Suprapubic skin (tissue), 4 donors: Measurements from ENCODE around the gene MT1M. TPM values are rescaled to one million over a fixed set of nuclear protein-coding genes. Genes with fewer than 3 reads are reported as not detected.
"Not testable (repeated sequence)": the region's sequence is repeated elsewhere in the genome, so short reads cannot be mapped to it uniquely, and the experiment has no call there.

Experiments
- DNase-seq, 2 donors: peaks; one replicate each; pipeline ENCODE4 v3.0.0-alpha.2; 2019; ENCODE audit warnings: low spot score in 2 of 2
- H3K27ac ChIP-seq: fragments of 200-600 bp; sonication (generic); one replicate; pipeline ENCODE4 v1.5.1; 2019
- H3K27me3 ChIP-seq: fragments of 200-600 bp; sonication (generic); one replicate; pipeline ENCODE4 v1.5.1; 2019
- H3K36me3 ChIP-seq: fragments of 200-600 bp; sonication (generic); one replicate; pipeline ENCODE4 v1.5.1; 2019
- H3K4me1 ChIP-seq: fragments of 200-600 bp; sonication (generic); one replicate; pipeline ENCODE4 v1.5.1; 2019
- H3K4me3 ChIP-seq: fragments of 200-600 bp; sonication (generic); one replicate; pipeline ENCODE4 v1.5.1; 2019; ENCODE audit warnings: mild to moderate bottlenecking
- H3K9me3 ChIP-seq: fragments of 200-600 bp; sonication (generic); one replicate; pipeline ENCODE4 v1.5.1; 2019
- EP300 ChIP-seq: sonication (generic); formaldehyde crosslinking; IDR thresholded peaks from one replicate; pipeline ENCODE4 v1.6.1; 2017; ENCODE audit warnings: antibody characterized with exemption
- POLR2A ChIP-seq, 2 donors: fragments of 450-650 bp; IDR thresholded peaks; one replicate each; pipeline ENCODE4 v1.6.1; 2017; ENCODE audit warnings: antibody characterized with exemption in 2 of 2, mild to moderate bottlenecking in 2 of 2, moderate library complexity in 2 of 2
- POLR2AphosphoS5 ChIP-seq, 3 donors: sonication (generic); formaldehyde crosslinking; IDR thresholded peaks; one replicate each; pipeline ENCODE4 v1.6.1; 2017; ENCODE audit warnings: antibody characterized with exemption in 3 of 3
- WGBS: methylation state at CpG from one replicate; pipeline ENCODE4 v1.1.5; 2018; 5-methylcytosine and 5-hydroxymethylcytosine counted together
- total RNA-seq, 4 donors: library from RNA; depleted of rRNA; stranded (reverse); fragments of >200 nt; gene quantifications; one replicate each; pipeline ENCODE4 v1.1.0, GENCODE V29; 2016
- TF ChIP-seq, protein P1 (sequence below), 2 donors: fragments of 200-600 bp in 1 of 2; fragments of 450-650 bp in 1 of 2; sonication (generic) in 1 of 2; IDR thresholded peaks; one replicate each; pipeline ENCODE4 v1.5.1; 2016 to 2019; ENCODE audit warnings: antibody characterized with exemption in 2 of 2, mild to moderate bottlenecking in 1 of 2, moderate library complexity in 1 of 2

MT1M gene
- total RNA-seq, 4 donors from 2014 or later, result 13.6 to 41.7 (median 20.5) TPM

- DNase-seq, result no peak
- Histone ChIP-seq H3K27me3 (peaks cover 40% of the 10 kb centered on the region), H3K27ac (no peak overlapping the region), H3K36me3 (no peaks in the 10 kb centered on the region), H3K4me1 (peaks cover 34% of the 10 kb centered on the region), H3K9me3 (no peaks in the 10 kb centered on the region), H3K4me3 (no peak overlapping the region)
- no peak for TF ChIP-seq POLR2AphosphoS5 (IDR thresholded peaks at IDR 0.05)
- no peak for TF ChIP-seq EP300
- TF ChIP-seq, protein P1, sequence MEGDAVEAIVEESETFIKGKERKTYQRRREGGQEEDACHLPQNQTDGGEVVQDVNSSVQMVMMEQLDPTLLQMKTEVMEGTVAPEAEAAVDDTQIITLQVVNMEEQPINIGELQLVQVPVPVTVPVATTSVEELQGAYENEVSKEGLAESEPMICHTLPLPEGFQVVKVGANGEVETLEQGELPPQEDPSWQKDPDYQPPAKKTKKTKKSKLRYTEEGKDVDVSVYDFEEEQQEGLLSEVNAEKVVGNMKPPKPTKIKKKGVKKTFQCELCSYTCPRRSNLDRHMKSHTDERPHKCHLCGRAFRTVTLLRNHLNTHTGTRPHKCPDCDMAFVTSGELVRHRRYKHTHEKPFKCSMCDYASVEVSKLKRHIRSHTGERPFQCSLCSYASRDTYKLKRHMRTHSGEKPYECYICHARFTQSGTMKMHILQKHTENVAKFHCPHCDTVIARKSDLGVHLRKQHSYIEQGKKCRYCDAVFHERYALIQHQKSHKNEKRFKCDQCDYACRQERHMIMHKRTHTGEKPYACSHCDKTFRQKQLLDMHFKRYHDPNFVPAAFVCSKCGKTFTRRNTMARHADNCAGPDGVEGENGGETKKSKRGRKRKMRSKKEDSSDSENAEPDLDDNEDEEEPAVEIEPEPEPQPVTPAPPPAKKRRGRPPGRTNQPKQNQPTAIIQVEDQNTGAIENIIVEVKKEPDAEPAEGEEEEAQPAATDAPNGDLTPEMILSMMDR (IDR thresholded peaks at IDR 0.05), result no peak
- TF ChIP-seq POLR2A (IDR thresholded peaks at IDR 0.05), result no peak
- WGBS, result 79% methylated on average over 11 of the region's 11 CpGs
These were observed 40.5 kb downstream of the MT1M start for GRCh38 chr16:56672761-56673536.

GRCh38 chr16:56673921-56674320 lies 41.5 kb downstream of the MT1M start:
- H3K36me3 ChIP-seq, result no peaks in the 10 kb centered on the region
- H3K27ac ChIP-seq, result no peak overlapping the region
- TF ChIP-seq POLR2AphosphoS5 (IDR thresholded peaks at IDR 0.05), result no peak
- TF ChIP-seq, protein P1 (IDR thresholded peaks at IDR 0.05), result peak; percentile 49 to 62
- WGBS, result 30% methylated on average over 12 of the region's 12 CpGs
- peaks cover 33% of the 10 kb centered on the region for H3K27me3 ChIP-seq
- H3K4me3 ChIP-seq, result no peak overlapping the region
- DNase-seq, result peak in 1 of 2 donors; percentile 56
- no peaks in the 10 kb centered on the region for H3K9me3 ChIP-seq
- H3K4me1 ChIP-seq, result peaks cover 27% of the 10 kb centered on the region

- 69% methylated on average over 6 of the region's 6 CpGs for WGBS
- peaks cover 26% of the 10 kb centered on the region for H3K27me3 ChIP-seq
- not testable (repeated sequence) for H3K36me3 ChIP-seq, DNase-seq, H3K9me3 ChIP-seq, H3K27ac ChIP-seq, H3K4me3 ChIP-seq
- peaks cover 21% of the 10 kb centered on the region for H3K4me1 ChIP-seq
These were observed 42.1 kb downstream of the MT1M start for GRCh38 chr16:56674570-56674969.

GRCh38 chr16:56675685-56676210 lies 43.3 kb downstream of the MT1M start:
- no peak for DNase-seq
- peak overlapping the region; percentile 9 for H3K4me3 ChIP-seq
- H3K27me3 ChIP-seq, result peaks cover 15% of the 10 kb centered on the region
- no peaks in the 10 kb centered on the region for H3K36me3 ChIP-seq
- TF ChIP-seq, protein P1 (IDR thresholded peaks at IDR 0.05), result no peak
- no peak for TF ChIP-seq POLR2AphosphoS5 (IDR thresholded peaks at IDR 0.05)
- TF ChIP-seq POLR2A (IDR thresholded peaks at IDR 0.05), result no peak
- TF ChIP-seq EP300, result no peak
- H3K9me3 ChIP-seq, result no peaks in the 10 kb centered on the region
- no peak overlapping the region for H3K27ac ChIP-seq
- WGBS, result 38% methylated on average over 31 of the region's 32 CpGs
- peaks cover 13% of the 10 kb centered on the region for H3K4me1 ChIP-seq

- Histone ChIP-seq H3K4me3 (no peak overlapping the region), H3K27me3 (peaks cover 8% of the 10 kb centered on the region), H3K36me3 (no peaks in the 10 kb centered on the region), H3K9me3 (no peaks in the 10 kb centered on the region), H3K4me1 (peaks cover 25% of the 10 kb centered on the region), H3K27ac (no peak overlapping the region)
- no peak for DNase-seq
- TF ChIP-seq, protein P1 (IDR thresholded peaks at IDR 0.05), result no peak
- TF ChIP-seq EP300 (no peak), POLR2AphosphoS5 (IDR thresholded peaks at IDR 0.05) (no peak), POLR2A (IDR thresholded peaks at IDR 0.05) (no peak)
- 75% methylated on average over 3 of the region's 3 CpGs for WGBS
These were observed 45.0 kb downstream of the MT1M start for GRCh38 chr16:56677474-56677873.
